Measurements from ENCODE around the gene AHCTF1.
A peak's percentile ranks its signal among the peaks of the same experiment; 100 is the strongest.
"Not testable (repeated sequence)": the region's sequence is repeated elsewhere in the genome, so short reads cannot be mapped to it uniquely, and the experiment has no call there.

Gene AHCTF1

DNA sequence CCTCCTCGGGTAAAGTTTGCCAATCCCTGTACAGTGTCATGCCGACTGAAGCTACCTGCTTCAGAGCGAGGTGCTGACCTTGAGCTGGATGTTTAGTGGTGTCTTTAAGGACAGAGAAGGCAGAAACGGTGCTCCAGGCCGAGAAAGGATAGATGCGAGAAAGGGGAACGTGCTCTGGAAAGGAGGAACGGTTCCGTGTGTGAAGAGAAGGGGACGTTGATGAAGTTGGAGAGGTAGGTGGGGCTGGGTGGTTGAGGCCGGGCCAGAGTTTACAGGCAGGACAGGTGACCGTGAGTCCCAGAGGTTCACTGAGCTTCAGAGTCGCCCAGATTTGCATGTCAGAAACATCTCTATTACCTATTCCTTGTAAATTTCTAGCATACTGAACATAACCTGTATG is 116.9 kb downstream of the AHCTF1 start:
- DNase-seq (ENCODE audit: low read depth) = no peak
- TF ChIP-seq CTCF (IDR thresholded peaks at IDR 0.05; ENCODE audit: low read depth, low read length, missing control alignments) = no peak
- no peak overlapping the region for H3K4me3 ChIP-seq (ENCODE audit: low read depth, low read length)
- in situ Hi-C loops (cut with HindIII; ENCODE audit: low sequenced_read_pairs) = no loop called here

GRCh38 chr1:246813325-246813724 is 118.4 kb downstream of the AHCTF1 start:
- H3K4me3 ChIP-seq (ENCODE audit: low read depth, low read length); in situ Hi-C loops (cut with HindIII; ENCODE audit: low sequenced_read_pairs); DNase-seq (ENCODE audit: low read depth): not testable (repeated sequence)

- in situ Hi-C loops (cut with HindIII; ENCODE audit: low sequenced_read_pairs) = no loop called here
- no peak for TF ChIP-seq CTCF (IDR thresholded peaks at IDR 0.05; ENCODE audit: low read depth, low read length, missing control alignments)
- DNase-seq (ENCODE audit: low read depth) = no peak
- H3K4me3 ChIP-seq (ENCODE audit: low read depth, low read length) = no peak overlapping the region
These were observed 119.8 kb downstream of the AHCTF1 start for GRCh38 chr1:246811985-246812384.

DNA sequence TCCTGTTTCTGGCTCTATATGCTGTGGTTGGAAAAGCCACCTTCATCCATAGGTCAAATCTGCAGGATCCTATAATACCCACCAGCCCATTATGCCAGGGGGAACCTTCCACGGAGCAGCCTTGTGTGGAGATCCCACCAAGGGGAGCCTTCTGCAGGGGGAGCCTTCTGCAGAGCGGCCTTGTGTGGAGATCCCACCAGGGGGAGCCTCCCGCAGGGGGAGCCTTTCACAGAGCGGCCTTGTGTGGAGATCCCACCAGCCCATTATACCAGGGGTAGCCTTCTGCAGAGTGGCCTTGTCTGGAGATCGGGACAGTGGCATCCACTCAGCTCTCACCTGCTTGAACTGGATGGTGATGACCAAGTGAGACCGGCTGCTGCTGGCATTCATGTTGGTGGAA is 122.3 kb downstream of the AHCTF1 start:
- no peak overlapping the region for H3K4me3 ChIP-seq (ENCODE audit: low read depth, low read length)
- peak; percentile 9 for TF ChIP-seq CTCF (IDR thresholded peaks at IDR 0.05; ENCODE audit: low read depth, low read length, missing control alignments)
- in situ Hi-C loops (cut with HindIII; ENCODE audit: low sequenced_read_pairs) = no loop called here
- DNase-seq (ENCODE audit: low read depth) = no peak

DNA sequence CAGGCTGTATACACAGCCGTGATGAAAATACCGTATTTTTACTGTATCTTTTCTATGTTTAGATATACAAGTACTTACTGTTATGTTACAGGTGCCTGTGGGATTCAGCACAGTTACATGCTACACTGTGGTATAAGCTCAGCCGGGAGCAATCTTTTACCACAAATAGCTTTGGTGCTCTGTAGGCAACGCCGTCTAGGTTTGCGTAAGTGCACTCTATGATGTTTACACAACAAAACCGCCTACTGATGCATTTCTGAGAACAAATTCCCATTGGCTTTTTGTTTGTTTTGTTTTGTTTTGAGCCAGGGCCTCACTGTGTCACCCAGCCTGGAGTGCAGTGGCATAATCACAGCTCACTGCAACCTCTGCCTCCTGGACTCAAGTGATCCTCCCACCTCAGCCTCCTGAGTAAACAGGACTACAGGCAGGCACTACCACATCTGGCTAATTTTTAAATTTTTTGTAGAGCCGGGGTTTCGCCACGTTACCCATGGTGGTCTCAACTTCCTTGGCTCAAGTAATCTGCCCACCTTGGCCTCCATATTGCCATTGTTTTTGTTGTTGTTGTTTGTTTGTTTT is 126.5 kb downstream of the AHCTF1 start:
- H3K4me3 ChIP-seq (ENCODE audit: low read depth, low read length) = no peak overlapping the region
- in situ Hi-C loops (cut with HindIII; ENCODE audit: low sequenced_read_pairs) = no loop called here
- TF ChIP-seq CTCF (IDR thresholded peaks at IDR 0.05; ENCODE audit: low read depth, low read length, missing control alignments) = no peak
- DNase-seq (ENCODE audit: low read depth) = no peak

DNA sequence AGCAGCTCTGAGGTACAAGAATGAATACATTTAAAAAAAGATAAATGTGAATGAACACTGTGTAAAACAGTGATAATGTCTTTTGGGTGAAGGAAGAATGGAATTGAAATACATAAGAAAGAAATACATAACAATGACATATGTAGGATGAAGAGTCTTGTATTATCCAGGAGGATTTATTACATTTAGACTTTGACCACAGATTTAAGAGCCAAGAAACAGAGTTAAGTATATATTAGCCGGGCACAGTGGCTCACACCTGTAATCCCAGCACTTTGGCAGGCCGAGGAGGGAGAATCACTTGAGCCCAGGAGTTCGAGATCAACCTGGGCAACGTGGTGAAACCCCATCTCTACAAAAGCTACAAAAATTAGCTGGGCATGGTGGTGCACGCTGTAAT is 127.9 kb downstream of the AHCTF1 start:
- no peak for TF ChIP-seq CTCF (IDR thresholded peaks at IDR 0.05; ENCODE audit: low read depth, low read length, missing control alignments)
- DNase-seq (ENCODE audit: low read depth) = no peak
- in situ Hi-C loops (cut with HindIII; ENCODE audit: low sequenced_read_pairs) = no loop called here
- no peak overlapping the region for H3K4me3 ChIP-seq (ENCODE audit: low read depth, low read length)

DNA sequence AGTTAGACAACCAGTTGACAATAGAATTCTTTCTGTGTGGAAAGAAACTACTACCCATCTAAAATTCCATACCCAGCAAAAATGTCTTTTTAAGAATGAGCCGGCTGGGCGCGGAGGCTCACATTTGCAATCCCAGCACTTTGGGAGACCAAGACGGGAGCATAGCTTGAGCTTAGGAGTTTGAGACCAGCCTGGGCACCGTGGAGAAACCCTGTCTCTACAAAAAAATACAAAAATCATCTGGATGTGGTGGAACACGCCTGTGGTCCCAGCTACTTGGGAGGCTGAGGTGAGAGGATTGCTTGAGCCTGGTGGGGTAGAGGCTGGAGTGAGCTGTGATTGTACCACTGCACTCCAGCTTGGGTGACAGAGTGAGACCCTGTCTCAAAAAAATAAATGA is 128.4 kb downstream of the AHCTF1 start:
- DNase-seq (ENCODE audit: low read depth) = no peak
- no peak overlapping the region for H3K4me3 ChIP-seq (ENCODE audit: low read depth, low read length)
- TF ChIP-seq CTCF (IDR thresholded peaks at IDR 0.05; ENCODE audit: low read depth, low read length, missing control alignments) = no peak
- in situ Hi-C loops (cut with HindIII; ENCODE audit: low sequenced_read_pairs) = no loop called here
